ENCODE measurements around the gene IGSF9. TPM values are rescaled to one million over a fixed set of nuclear protein-coding genes. Genes with fewer than 3 reads are reported as not detected.

IGSF9 gene
- polyA plus RNA-seq, 1 donor from 2014 or later: 11.8 TPM

DNA sequence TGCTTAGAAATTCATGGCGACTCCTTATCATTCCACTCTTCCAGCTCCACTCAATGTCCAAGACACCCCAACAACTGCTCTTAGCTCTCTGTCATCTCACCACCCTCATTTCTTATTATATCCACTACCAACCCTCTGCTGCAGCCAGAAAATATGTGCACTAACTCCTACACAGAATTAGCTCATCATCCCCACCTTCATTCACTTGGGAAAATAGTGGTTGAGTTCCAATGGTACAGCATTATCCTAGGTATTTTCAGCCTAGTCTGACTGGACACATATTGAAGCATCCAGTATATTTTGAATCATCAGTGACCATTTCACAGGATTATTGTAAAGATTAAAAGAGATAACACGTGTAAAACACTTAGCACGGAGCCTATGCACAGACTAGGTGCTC lies 66.3 kb downstream of the IGSF9 start:
- TF ChIP-seq EZH2 (IDR thresholded peaks at IDR 0.05; ENCODE audit: borderline replicate concordance, insufficient read depth, low read length, poor library complexity, severe bottlenecking): no peak
- TF ChIP-seq SMC3 (conservative IDR thresholded peaks at IDR 0.05; ENCODE audit: poor library complexity): no peak
- no peak for TF ChIP-seq EP300 (conservative IDR thresholded peaks at IDR 0.05; ENCODE audit: poor library complexity, severe bottlenecking)
- TF ChIP-seq, protein P1, sequence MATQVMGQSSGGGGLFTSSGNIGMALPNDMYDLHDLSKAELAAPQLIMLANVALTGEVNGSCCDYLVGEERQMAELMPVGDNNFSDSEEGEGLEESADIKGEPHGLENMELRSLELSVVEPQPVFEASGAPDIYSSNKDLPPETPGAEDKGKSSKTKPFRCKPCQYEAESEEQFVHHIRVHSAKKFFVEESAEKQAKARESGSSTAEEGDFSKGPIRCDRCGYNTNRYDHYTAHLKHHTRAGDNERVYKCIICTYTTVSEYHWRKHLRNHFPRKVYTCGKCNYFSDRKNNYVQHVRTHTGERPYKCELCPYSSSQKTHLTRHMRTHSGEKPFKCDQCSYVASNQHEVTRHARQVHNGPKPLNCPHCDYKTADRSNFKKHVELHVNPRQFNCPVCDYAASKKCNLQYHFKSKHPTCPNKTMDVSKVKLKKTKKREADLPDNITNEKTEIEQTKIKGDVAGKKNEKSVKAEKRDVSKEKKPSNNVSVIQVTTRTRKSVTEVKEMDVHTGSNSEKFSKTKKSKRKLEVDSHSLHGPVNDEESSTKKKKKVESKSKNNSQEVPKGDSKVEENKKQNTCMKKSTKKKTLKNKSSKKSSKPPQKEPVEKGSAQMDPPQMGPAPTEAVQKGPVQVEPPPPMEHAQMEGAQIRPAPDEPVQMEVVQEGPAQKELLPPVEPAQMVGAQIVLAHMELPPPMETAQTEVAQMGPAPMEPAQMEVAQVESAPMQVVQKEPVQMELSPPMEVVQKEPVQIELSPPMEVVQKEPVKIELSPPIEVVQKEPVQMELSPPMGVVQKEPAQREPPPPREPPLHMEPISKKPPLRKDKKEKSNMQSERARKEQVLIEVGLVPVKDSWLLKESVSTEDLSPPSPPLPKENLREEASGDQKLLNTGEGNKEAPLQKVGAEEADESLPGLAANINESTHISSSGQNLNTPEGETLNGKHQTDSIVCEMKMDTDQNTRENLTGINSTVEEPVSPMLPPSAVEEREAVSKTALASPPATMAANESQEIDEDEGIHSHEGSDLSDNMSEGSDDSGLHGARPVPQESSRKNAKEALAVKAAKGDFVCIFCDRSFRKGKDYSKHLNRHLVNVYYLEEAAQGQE (IDR thresholded peaks at IDR 0.05; ENCODE audit: borderline replicate concordance): no peak
- TF ChIP-seq TAF1 (IDR thresholded peaks at IDR 0.05; ENCODE audit: low read depth): no peak
- no peak for TF ChIP-seq MXI1 (conservative IDR thresholded peaks at IDR 0.05; ENCODE audit: poor library complexity, severe bottlenecking)
- no peak for TF ChIP-seq POLR2AphosphoS5 (IDR thresholded peaks at IDR 0.05)
- TF ChIP-seq, protein P2, sequence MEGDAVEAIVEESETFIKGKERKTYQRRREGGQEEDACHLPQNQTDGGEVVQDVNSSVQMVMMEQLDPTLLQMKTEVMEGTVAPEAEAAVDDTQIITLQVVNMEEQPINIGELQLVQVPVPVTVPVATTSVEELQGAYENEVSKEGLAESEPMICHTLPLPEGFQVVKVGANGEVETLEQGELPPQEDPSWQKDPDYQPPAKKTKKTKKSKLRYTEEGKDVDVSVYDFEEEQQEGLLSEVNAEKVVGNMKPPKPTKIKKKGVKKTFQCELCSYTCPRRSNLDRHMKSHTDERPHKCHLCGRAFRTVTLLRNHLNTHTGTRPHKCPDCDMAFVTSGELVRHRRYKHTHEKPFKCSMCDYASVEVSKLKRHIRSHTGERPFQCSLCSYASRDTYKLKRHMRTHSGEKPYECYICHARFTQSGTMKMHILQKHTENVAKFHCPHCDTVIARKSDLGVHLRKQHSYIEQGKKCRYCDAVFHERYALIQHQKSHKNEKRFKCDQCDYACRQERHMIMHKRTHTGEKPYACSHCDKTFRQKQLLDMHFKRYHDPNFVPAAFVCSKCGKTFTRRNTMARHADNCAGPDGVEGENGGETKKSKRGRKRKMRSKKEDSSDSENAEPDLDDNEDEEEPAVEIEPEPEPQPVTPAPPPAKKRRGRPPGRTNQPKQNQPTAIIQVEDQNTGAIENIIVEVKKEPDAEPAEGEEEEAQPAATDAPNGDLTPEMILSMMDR (IDR thresholded peaks at IDR 0.05; ENCODE audit: poor library complexity, severe bottlenecking): no peak
- TF ChIP-seq RAD21 (conservative IDR thresholded peaks at IDR 0.05): no peak
- Histone ChIP-seq H4K20me1 (ENCODE audit: insufficient read depth) (no peaks in the 10 kb centered on the region), H3K36me3 (ENCODE audit: insufficient read depth, low read length) (no peaks in the 10 kb centered on the region), H3K4me3 (ENCODE audit: low read length) (no peak overlapping the region), H2AFZ (ENCODE audit: low read depth, low read length) (no peak overlapping the region), H3K9me3 (ENCODE audit: low read length) (no peaks in the 10 kb centered on the region), H3K9me2 (ENCODE audit: insufficient read depth, low read length) (no peaks in the 10 kb centered on the region), H3K79me2 (replicated peaks; ENCODE audit: insufficient read depth, low read length) (no peaks in the 10 kb centered on the region), H3K9ac (ENCODE audit: low read length) (no peak overlapping the region), H3K27ac (ENCODE audit: low read length) (no peak overlapping the region), H3K4me2 (ENCODE audit: low read length) (no peak overlapping the region), H3F3A (ENCODE audit: insufficient read depth, low read length, poor library complexity, severe bottlenecking) (no peaks in the 10 kb centered on the region), H3K27me3 (ENCODE audit: insufficient read depth, low read depth, low read length) (no peaks in the 10 kb centered on the region)

DNA sequence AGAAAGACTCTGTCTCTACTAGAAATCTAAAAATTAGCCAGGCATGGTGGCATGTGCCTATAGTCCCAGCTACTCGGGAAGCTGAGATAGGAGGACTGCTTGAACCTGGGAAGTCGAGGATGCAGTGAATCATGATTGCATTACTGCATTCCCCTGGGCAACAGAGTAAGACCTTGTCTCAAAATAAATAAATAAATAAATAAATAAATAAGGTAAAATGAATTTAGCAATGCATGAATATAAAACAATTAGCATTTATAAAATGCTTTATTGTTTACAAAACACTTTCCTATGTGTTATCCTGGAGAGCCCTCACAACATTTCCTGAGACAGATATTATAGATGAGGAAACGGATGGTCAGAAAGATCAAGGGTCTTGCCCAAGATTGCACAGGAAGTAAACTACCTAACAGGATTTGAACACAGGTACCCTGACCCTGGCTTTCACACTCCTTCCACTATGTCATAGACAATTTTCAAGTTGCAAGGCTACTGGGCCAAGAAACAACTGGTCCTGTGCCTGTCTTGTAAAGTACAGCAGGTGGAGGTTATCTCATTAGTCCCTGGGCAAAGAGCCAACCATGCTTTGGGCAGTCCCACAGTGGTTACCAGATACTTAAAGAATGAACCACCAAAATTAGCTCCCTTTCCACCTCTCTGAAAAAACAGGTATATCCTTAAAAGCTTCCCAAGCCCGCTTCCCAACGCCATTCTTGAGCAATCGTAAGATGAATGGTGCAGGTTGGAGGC lies 67.5 kb downstream of the IGSF9 start:
- no peaks in the 10 kb centered on the region for H3K9me3 ChIP-seq (ENCODE audit: low read length)
- H3K9ac ChIP-seq (ENCODE audit: low read length): no peak overlapping the region
- no peaks in the 10 kb centered on the region for H3K9me2 ChIP-seq (ENCODE audit: insufficient read depth, low read length)
- H3K27ac ChIP-seq (ENCODE audit: low read length): no peak overlapping the region
- H3K4me2 ChIP-seq (ENCODE audit: low read length): no peak overlapping the region
- H4K20me1 ChIP-seq (ENCODE audit: insufficient read depth): no peaks in the 10 kb centered on the region
- no peaks in the 10 kb centered on the region for H3K36me3 ChIP-seq (ENCODE audit: insufficient read depth, low read length)
- H2AFZ ChIP-seq (ENCODE audit: low read depth, low read length): no peak overlapping the region
- no peak overlapping the region for H3K4me3 ChIP-seq (ENCODE audit: low read length)
- TF ChIP-seq EP300 (conservative IDR thresholded peaks at IDR 0.05; ENCODE audit: poor library complexity, severe bottlenecking): no peak
- TF ChIP-seq, protein P1 (IDR thresholded peaks at IDR 0.05; ENCODE audit: borderline replicate concordance): no peak
- no peak for TF ChIP-seq RAD21 (conservative IDR thresholded peaks at IDR 0.05)
- TF ChIP-seq SMC3 (conservative IDR thresholded peaks at IDR 0.05; ENCODE audit: poor library complexity): no peak
- TF ChIP-seq MXI1 (conservative IDR thresholded peaks at IDR 0.05; ENCODE audit: poor library complexity, severe bottlenecking): no peak
- no peak for TF ChIP-seq TAF1 (IDR thresholded peaks at IDR 0.05; ENCODE audit: low read depth)
- TF ChIP-seq, protein P2 (IDR thresholded peaks at IDR 0.05; ENCODE audit: poor library complexity, severe bottlenecking): no peak
- H3K27me3 ChIP-seq (ENCODE audit: insufficient read depth, low read depth, low read length): no peaks in the 10 kb centered on the region
- no peaks in the 10 kb centered on the region for H3K79me2 ChIP-seq (replicated peaks; ENCODE audit: insufficient read depth, low read length)
- no peaks in the 10 kb centered on the region for H3F3A ChIP-seq (ENCODE audit: insufficient read depth, low read length, poor library complexity, severe bottlenecking)

Measured in neural cell (in vitro differentiated cells).